HG03354 (cell line): ENCODE measurements around the gene AAMP.

ENCODE experiments used
- ATAC-seq: cut with Tn5 transposase; IDR thresholded peaks from one replicate; pipeline ENCODE4 v1.9.1; 2021; ENCODE audit warnings: mild to moderate bottlenecking; ENCODE audit not compliant: unreplicated experiment, poor library complexity, severe bottlenecking

The AAMP gene

DNA sequence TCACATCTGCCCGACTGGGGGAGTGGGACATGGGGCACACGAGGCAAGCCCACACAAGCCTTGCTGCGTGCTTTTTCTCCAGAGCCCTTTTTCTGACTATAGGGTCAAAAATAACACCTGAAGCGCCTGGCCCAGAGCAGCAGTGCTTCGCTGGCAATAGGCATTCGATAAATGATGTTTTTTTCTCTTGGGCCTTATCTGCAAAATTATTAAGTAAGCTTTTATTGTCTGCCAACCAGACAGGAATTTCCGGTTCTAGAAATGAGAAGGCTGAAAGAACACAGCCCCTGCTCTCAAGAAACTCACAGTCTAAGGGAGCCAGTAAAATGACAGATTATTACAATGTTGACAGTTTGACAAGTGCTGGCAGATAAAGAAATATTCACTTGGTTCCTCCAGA, 25.1 kb upstream of the AAMP start:
- ATAC-seq = no peak

DNA sequence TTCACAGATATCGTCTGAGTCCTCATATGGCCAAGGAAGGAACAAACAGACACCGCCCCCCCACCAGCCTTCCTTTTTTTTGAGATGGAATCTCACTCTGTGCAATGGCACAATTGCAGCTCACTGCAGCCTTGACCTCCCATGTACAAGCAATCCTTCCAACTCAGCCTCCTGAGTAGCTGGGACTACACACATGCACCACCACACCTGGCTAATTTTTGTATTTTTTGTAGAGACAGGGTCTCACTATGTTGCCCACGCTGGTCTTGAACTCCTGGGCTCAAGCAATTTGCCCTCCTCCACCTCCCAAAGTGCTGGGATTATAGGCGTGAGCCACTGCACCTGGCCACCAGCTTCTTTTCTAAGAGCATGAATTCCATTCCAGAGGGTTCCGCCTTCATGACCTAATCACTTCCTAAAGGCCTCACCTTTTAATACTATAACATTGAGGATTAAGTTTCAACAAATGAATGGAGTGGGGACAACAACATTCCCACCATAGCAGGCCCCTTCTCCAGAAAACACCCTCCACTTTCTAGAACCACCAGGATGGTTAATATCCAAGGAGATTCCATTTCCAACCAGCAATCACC, 24.6 kb upstream of the AAMP start:
- ATAC-seq = no peak

DNA sequence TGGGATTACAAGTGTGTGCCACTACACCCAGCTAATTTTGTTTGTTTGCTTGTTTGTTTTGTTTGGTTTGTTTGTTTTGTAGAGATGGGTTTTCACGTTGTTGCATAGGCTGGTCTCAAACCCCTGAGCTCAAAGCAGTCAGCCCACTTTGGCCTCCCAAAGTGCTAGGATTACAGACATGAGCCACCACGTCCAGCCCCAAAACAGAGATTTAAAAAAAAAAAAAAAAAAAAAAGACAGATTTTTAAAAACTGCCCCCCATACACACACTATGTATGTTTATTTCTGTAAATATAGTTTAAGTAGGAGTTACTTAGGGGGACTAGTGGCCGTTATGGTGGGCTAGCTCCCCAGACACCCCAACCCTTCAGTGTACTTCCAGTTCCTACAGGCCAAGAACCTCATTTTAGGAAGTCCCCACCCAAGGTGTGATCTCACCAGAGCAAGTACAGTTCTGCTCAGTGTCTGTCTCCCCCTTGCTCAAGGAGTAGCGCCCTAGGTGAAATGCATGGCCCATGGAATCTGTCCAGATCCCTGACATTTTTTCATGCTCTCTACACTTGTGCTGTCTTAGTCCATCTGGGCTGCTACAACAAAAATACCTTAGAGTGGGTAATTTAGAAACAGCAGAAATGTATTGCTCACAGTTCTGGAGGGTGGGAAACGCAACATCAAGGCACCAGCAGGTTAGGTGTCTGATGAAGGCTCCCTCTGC, 23.9 kb upstream of the AAMP start:
- ATAC-seq = no peak

DNA sequence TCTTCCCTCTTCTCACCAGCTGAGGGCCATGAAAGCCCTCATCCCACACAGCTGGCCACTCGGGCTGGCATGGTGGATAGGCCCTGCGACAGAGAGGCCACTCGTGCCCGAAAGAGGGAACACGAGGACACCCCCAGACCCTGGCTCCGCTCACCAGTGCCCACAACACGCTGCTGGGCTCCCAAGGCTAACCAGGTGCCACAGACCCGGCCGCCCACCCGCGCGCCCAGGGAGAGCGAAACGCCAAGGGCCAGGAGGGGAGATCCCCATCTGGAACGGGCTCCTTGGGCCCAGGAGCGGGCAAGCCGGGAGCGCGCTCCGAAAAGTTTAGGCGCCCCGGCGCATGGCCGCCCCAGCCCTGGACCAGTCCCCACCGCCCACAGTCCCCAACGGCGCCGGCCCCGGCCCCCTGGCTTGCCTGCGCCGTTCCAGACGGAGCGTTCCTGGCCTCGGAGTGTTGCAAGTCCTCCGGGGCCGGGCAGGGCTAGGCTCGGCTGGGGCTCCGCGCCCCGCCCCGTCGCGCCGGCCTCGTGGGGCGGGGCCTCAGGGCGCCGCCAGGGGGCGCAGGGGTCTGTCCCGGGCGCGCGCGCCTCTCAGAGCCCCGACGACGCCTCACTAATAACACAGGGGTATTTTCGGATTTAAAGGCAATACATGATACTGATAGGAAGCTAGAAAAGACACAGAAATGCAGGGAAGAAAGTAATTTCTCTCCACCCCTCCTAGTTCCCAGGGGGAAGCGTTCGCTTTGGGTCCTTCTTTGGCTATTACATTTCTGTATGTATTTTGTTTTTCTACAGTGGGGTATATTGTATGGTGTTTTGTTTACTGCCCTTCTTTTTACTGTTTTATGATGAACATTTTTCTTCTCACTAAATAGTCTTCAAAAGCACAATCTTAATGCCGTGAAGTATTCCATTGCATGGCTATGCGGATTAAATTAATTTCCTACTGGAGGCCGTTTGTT, 22.4 kb upstream of the AAMP start, which contains the start of gene TMBIM1:
TSS of gene TMBIM1 (minus strand) at position 456 of the 967 bp plus-strand sequence. CDS start 10,362 bp downstream, outside the sequence.
- peak; percentile 76 for ATAC-seq

DNA sequence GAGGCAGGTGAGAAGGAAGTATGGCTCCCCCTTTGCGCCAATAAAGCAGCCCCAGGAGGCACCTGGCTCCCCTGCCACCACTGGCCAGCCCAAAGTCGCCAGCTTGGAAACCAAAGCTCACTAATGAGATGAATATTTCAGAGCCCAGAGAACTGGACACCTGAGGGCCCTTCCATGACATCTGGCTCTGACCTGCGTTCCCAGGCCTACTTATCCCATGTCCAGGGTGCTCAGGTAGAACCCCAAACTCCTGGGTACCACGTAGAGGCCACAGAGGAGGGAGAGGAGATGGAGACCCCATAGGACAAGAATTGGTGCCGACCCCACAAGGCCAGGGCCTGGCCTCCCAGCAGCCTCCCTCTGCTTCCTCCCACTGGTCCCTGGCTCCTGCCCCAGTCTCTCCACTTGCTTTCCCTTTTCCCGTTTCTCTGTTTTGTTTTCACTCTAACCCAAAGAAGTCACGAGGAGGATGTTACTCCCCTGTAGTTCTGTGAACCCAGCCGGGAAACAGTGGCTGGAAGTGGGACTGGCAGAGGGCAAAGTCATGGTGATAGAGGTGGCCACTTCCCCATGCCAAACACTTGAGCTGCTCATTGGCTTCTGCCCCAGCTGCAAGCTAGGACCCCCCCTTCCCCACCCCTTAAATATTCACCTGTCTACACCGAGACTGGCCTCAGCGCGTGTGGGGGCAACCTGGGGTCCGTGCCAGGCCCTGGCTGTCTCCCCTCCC, 21.5 kb upstream of the AAMP start:
- no peak for ATAC-seq

DNA sequence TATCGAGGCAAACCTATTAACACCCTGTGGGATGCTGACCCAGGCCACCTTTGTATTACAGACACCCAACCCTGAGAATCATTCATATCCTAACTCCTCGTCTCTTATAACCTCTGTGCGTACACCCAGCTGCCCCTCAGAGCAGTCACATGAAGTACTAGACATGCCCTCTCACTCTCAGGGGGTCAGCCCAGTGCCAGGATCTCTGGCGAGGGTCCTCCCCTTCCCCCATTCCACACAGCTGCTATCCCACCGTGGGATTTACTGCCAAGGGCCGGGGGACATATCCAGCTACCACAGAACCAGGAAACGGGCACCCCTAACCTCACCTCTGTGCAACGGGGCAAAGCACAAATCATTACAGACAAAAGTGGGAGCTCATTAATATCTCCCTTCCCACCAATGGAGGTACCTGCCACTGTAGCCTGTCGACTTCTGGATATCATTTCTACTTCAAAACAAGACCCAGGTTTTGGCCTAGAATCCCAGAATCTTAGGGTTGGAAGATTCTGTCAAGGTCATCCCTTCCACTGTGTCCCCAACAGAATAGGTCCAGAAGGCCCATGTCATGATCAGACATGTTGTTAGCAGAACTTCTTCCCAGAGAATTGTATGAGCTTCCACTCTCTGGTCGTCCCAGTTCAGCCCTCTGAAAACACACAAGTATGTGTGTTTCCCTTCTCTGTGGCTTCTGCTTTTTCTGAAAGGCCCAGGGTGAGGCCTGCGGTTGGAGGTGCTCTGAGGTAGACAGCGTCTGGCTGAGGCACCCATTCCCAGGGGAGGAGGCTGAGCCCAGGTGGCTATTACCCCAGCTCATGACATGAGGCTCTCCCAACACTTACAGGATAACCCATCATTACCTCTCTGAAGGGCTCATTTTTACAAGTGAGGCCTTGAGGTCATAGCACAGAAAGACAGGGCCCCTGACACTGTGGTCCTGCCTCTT, 20.7 kb upstream of the AAMP start:
- ATAC-seq = peak; percentile 55

DNA sequence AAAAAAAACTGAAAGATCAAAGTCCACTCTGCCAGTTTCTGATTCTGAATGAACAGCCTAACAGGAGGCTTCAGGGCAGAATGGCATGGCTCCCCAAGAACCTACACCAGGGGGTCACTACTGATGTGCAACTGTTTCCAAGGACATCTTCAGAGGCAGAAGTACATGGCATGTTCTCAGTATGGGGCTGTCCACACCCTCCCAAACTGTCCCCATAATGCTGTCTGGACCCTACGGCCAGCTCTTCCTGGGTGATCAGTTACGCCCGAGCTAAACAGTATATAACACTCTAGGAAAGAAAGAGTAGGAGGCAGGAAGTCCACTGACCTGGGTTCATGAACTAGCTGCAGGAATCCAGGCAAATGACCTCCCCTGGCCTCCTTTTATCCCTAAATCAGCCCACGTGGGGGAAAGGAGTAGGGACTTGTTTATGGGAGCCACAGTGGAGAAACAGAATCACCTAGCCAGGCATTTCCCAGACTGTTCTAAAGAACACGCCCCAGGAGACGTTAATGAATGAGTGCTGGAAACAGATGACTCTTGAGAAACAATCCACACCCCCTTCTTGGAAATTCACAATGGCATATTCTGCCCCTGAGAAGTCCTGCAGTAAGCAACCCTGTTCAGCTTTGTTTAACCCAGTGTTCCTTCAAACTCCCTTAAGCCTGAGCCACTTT, 19.8 kb upstream of the AAMP start:
- ATAC-seq = no peak

DNA sequence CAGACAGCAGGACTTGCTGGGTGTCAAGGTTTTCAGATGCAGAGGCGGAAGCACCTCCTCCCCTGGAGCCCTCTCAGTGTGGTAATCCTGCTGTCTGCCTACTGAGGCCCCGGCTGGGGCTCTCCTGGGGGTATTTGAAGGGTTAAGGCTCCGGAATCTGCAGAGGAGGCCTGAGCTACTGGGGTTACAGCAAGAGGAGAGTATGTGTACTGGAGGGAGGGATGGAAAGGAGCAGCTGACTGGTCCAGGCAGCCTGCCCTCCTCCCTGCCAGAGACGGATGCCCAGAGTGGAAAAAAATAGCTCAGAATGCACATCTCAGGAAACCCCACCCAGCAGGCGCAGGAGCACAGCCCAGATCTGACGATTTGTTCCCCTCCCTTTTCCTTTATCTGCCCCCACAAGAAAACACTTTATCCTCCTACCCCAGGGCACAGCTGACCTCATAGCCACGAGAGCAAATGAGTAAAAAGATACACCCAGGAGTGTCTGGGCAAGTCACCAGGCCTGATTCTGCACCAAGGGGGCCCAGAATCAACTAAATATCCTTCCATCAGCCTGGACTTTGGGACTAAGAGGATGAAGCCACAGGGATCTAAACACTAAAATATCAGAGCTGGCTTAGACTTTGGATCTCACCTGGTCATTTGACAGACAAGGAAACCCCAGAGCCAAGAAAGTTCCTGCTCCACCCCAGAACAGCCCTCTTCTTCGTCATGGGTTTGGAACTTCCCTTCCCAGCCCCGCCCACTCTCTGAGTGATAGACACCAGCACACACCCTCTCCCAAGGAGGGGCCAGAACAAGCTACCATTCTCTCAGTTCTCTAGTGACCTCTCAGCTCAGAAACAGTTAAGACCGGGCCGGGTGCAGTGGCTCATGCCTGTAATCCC, 16.9 kb upstream of the AAMP start:
- ATAC-seq = peak; percentile 75

DNA sequence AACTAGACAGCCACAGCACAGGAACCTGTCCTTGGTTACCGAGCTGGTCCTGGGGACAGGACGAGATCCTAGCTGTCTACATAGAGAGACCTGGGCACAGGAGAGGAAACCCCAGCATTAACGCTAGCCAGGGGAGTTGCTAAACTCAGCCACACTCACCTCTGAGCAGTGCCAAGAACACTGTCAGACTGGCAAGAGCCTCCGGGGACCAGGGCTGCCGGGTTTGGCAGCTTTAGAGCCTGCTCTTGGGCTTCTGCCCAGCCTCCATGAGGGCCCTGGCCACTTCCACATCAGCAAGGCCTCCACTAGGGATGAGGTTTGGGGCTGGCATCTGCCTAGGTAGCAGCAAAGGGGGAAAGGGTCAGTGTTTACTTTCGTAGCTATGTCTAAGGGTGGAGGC, 15.7 kb upstream of the AAMP start:
- no peak for ATAC-seq

DNA sequence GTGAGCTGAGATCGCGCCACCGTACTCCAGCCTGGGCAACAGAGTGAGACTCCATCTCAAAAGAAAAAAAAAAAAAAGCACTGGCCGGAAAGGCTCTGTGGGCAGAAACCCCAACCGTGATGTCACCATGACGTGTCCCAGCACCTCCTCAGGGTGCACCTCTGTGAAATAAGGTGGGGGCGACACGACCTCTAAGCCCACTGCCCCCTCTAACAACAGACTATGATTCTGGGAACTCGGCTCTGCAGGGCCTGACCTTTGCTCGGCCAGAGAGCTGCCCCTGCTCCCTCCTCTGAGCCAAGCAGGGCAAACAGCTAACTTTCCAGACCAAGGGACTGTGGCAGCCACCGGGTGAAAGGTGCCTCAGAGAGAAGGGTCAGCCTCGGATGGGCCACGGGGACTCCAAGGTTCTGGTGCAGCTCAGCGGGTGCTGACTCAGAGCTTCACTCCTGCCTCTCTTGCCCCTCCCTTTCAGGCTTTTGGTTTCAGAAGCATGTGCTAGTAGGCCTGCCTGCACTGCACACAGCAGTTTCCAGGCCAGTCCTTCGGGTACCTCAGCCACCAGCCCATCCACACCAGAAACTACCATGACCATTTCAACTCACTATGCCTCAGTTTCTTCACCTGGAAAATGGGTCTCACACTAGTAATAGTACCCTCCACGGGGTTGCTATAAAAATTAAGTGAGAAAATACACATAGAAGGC, 14.3 kb upstream of the AAMP start:
- ATAC-seq = peak; percentile 37

DNA sequence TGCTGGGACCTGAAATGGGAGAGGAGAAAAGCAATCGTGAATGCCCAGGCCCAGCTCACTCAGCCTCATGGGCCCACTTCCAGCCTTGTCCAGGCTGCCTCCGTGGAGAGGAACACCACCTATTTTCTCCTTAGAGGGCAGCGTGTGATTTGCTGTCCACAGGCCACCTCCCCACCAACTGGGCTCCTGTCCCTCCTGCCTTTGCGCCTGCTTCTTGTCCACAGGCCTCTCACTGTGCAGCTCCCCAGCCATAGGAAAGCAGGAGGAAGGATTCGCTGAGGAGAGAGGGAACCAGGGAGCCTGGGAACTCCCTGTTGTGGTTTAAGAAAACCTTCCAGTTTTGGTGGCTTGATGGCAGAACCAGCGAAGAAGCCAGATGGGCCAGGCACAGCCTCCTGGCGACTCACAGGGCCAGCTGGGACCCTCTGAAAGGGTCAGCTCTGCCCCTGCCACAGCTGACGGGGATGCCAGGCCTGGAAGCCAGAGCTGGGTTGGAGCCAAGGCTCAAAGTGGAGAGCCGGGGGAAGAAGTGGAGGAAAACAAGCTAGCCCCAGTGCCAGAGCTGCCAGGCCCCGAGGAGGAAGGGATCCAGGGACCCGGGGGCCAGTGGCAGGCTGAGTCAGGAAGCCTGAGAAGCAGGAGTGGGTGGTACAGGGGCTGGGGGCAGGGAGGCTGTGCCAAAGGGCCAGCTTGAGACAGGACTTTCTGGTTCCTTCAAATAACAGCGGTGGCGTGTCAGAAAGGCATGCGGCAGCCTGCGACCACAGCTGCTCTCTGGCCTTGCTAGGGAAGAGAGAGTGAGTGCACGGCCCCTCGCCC, 12.4 kb upstream of the AAMP start:
- no peak for ATAC-seq

DNA sequence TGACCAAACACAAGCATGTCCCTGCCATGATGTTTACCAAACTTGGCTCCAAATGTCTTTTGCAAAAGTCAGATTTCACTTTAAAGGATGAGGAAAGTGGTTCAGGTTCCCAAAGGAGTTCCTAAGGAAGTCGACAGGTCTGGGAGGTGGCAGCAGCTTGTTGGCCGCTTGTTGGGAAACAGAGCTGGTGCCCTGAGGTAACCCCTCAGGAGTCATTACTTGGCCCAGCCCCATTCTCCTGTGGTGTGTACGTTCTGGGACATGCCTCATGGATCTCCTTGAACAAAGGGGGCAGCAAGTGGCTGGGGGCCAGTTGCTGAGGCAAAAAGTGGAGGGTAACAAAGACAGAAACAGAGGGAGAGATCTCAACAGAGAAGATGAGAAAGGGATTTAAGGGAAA, 11.5 kb upstream of the AAMP start:
- ATAC-seq = no peak

DNA sequence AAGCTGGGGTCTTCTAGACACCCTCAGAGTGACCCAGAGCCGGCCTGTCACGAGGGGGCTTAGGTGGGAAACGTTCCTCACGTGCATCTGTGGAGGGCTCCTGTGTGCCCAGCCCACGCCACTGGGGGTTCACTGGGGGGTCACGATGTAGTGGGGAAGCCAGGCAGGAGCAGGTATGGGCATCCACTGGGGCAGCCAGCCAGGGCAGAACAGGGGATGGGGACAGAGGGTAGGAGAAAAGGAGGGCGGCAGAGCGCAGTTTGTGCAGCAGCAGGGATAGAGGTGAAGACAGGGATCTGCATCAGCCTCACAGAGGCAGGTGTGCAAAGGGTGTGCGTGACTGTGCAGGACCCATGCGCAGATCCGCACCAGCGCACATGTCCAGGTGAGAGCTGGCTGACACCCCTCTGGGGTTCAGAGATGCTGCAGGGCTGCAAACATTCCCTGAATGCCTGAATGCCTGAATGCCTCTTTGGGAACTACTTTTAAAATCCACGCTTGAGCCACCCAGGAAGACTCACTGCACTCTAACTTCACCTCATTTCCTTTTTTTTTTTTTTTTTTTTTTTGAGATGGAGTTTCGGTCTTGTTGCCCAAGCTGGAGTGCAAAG, 10.4 kb upstream of the AAMP start:
- no peak for ATAC-seq

DNA sequence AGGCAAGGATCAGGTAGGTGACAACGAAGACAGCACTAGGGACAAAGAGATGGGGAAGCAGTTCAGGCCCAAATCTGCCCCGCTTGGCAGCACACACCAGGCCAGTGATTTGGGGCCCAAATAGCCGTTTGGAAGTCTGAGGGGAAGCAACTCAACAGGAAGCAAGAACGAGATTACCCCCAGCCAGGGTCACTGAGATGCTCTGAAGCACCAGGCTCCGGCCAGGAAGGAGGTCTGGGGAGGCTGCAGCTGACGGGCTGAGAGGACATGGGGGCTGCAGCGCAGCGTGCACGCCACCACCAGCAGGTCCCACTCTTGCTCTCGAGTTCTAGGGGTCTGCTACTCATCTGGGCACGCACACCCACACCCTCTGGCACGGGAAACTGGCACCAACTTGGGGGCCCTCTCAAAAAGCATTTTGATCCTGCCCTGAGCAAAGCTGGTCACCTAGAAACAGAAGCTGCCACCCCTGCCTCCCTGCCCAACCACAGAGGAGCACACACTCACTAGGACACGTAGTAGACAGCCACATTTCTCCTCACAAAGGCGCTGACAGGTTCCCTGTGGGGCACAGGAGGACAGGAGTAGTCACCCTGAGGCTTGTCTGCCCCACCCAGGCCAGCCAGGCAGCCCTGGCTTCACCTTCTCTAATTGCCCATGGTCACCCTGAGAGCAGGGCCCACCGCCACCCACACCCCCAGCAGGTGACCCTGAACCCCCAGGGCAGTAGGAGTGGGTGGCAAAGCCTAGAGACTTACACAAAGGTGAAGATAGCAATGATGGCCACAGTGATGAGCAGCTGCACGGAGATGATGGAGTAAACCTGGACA, 8.8 kb upstream of the AAMP start:
- no peak for ATAC-seq

DNA sequence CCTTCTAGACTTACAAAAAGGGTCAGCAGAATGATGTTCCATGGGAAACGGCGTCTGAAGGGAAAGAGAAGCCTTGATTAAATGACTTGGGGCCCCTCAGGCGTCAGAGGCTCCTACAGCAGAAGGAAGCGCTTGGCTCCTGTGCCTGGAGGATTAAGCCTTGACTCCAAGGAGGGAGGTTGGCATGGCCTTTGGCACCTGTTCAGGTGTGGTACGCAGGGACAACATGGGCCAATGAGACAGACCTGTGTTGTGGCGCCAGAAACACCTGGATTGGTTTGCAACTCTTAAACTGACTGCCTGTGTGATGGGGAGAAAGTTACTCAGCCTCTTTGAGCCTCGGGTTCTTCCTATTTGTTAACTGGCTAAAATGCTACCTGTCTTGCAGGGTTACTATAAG, 8.0 kb upstream of the AAMP start:
- ATAC-seq = no peak
